Measurements from ENCODE around the gene GAK. TPM values are rescaled to one million over a fixed set of nuclear protein-coding genes. Genes with fewer than 3 reads are reported as not detected.

Gene GAK
- total and polyA plus RNA-seq, 2 of the 13 experiments (the other 11 are each of a cell fraction or from before 2014, with no cell fraction given), result 17.5 to 44.3 TPM

DNA sequence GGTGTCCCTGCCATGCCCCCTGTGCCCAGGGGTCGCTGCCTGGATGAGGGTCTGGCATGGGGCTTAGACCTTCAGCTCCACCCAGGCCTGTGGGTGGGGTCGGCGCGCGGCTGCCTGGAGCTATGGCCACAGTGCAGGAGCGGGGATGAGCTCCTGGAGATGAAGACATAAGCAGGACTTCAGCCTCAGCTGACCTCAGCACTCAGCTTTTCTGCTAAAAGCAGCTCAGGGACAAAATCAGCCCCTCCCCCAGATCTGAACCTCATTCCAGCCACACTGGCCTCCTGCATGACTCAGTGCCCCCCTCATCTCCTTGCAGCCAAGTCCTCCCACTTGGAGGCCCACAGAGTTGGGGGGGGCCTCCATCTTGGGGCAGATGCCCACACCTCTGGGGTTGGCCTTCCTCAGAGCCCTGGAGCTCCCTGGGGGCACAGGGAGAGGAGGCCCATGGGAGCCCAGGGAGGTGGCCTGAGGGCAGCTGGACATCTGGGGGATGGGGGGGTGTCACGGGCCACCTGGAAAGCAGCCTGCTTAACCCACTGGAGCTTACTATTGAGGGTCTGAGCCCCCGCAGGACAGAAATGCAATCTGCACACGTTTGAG, 86.8 kb downstream of the GAK start (continued):
- TF ChIP-seq ZBTB2 (CRISPR knock-in tag; IDR thresholded peaks at IDR 0.05; ENCODE audit: low read depth), result no peak

DNA sequence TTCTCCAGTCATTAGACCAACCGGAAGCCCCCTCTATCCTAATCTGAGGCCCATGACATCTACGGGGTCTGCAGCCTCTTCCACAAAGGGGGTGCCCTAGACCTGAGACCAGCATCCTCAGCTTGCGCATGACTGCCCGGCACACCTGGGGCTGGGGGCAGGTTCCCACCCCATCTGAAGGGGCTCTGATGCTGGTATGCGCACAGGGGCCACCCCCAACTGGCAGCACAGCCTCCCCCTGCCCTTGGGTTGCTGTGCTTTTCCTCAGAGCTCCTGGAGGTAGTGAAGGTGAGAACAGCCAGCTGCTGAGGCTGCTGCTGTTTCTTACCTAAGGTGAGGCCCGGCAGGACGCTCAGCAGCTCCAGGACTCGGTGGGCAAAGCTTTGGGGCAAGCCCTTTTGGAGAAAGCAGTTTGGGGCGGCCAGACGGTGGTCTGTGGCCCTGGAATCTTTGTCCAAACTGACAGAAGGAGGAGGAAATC, 87.3 kb downstream of the GAK start:
- in situ Hi-C loops (cut with HindIII; ENCODE audit: extremely low pct_ligation_motif_present, low pct_unique_long_range_greater_than_20kb), result no loop called here
- H3K4me2 ChIP-seq (ENCODE audit: low read depth, low read length), result no peak overlapping the region
- TF ChIP-seq SETDB1 (CRISPR knock-in tag; IDR thresholded peaks at IDR 0.05; ENCODE audit: borderline replicate concordance) (no peak), PAXIP1 (CRISPR knock-in tag; conservative IDR thresholded peaks at IDR 0.05) (no peak), THAP11 (CRISPR knock-in tag; IDR thresholded peaks at IDR 0.05) (no peak)
- H4K20me1 ChIP-seq (ENCODE audit: insufficient read depth, low read length), result no peaks in the 10 kb centered on the region
- ChIA-PET CTCF (ENCODE audit: low intra/inter-chr PET ratio, low total read pairs) (no interaction called here), POLR2A (no interaction called here)
- no peaks in the 10 kb centered on the region for H3K27me3 ChIP-seq (ENCODE audit: control insufficient read depth in 1 of 2, insufficient read depth in 2 of 2, low read length in 2 of 2)
- no peaks in the 10 kb centered on the region for H3K9me3 ChIP-seq (ENCODE audit: low read length)
- DNase-seq (ENCODE audit: low spot score) (no peak), ATAC-seq (no peak), FAIRE-seq (no peak)
- 89% methylated on average over 6 of the region's 10 CpGs for WGBS (ENCODE audit: low lambda C conversion rate)
- no peak overlapping the region for H3K9ac ChIP-seq (ENCODE audit: insufficient read depth, low read depth, low read length)
- H3K36me3 ChIP-seq (replicated peaks in 1 of 2; ENCODE audit: control insufficient read depth in 1 of 2, insufficient read depth in 2 of 2, low read length in 2 of 2), result no peaks in the 10 kb centered on the region
- H3K4me1 ChIP-seq (ENCODE audit: insufficient read depth, low read length), result no peaks in the 10 kb centered on the region
- no peak overlapping the region for H2AFZ ChIP-seq (ENCODE audit: low read length)
- intact Hi-C loops (cut with micrococcal nuclease; ENCODE audit: unreplicated experiment), result no loop called here
- no peak overlapping the region for H3K4me3 ChIP-seq (replicated peaks in 1 of 3; ENCODE audit: insufficient read depth in 1 of 3, low read depth in 2 of 3, low read length in 3 of 3)
- no peaks in the 10 kb centered on the region for H3K79me2 ChIP-seq (ENCODE audit: insufficient read depth, low read length)
- no TSS peak for BruUV-seq (replicated peaks)
- no peak overlapping the region for H3K27ac ChIP-seq (ENCODE audit: extremely low read length, insufficient read depth, low read length)
